Stomach (tissue), 9 donors: ENCODE results near the gene CCHCR1. TPM values are rescaled to one million over a fixed set of nuclear protein-coding genes. Genes with fewer than 3 reads are reported as not detected.
A peak's percentile ranks its signal among the peaks of the same experiment; 100 is the strongest.

Experiments used
- DNase-seq, 2 donors: peaks; one replicate each; pipeline versions ENCODE4 v3.0.0 to v3.0.0-alpha.2; 2013 to 2019
- H3K27ac ChIP-seq, 5 donors: fragments of 200-600 bp in 4 of 5; sonication (generic) in 4 of 5; one replicate each; pipeline ENCODE4 v1.5.1; 2013 to 2019; ENCODE audit warnings: mild to moderate bottlenecking in 1 of 5, moderate library complexity in 1 of 5
- H3K27me3 ChIP-seq, 3 donors: fragments of 200-600 bp; sonication (generic); one replicate each; pipeline ENCODE4 v1.5.1; 2017 to 2019; ENCODE audit warnings: mixed run types in 1 of 3
- H3K36me3 ChIP-seq, 4 donors: fragments of 200-600 bp; sonication (generic); 1 replicate in 3 of 4; 2 replicates in 1 of 4; pipeline ENCODE4 v1.5.1; 2016 to 2019
- H3K4me1 ChIP-seq, 4 donors: fragments of 200-600 bp; sonication (generic); one replicate each; pipeline ENCODE4 v1.5.1; 2016 to 2019
- H3K4me3 ChIP-seq, 4 donors: fragments of 200-600 bp; sonication (generic) in 3 of 4; one replicate each; pipeline ENCODE4 v1.5.1; 2016 to 2019; ENCODE audit warnings: mild to moderate bottlenecking in 1 of 4
- H3K9me3 ChIP-seq, 4 donors: fragments of 200-600 bp; sonication (generic); one replicate each; pipeline ENCODE4 v1.5.1; 2016 to 2019
- EP300 ChIP-seq: sonication (generic); formaldehyde crosslinking; IDR thresholded peaks from one replicate; pipeline ENCODE4 v1.6.1; 2017; ENCODE audit warnings: antibody characterized with exemption
- POLR2A ChIP-seq, 4 donors: fragments of 450-650 bp; IDR thresholded peaks; one replicate each; pipeline ENCODE4 v1.6.1; 2016; ENCODE audit warnings: antibody characterized with exemption in 4 of 4, control low read depth in 2 of 4, mild to moderate bottlenecking in 1 of 4, moderate library complexity in 1 of 4
- POLR2AphosphoS5 ChIP-seq, 3 donors: sonication (generic); formaldehyde crosslinking; IDR thresholded peaks; one replicate each; pipeline ENCODE4 v1.6.1; 2016; ENCODE audit warnings: antibody characterized with exemption in 3 of 3
- WGBS, 5 donors: extraction: QIAGEN DNeasy Blood & Tissue Kit in 3 of 5; methylation state at CpG; one replicate each; pipeline versions ENCODE4 v1.1.5 to v1.1.7; 2013 to 2018; 5-methylcytosine and 5-hydroxymethylcytosine counted together
- intact Hi-C: fragments of 100-400 bp; cut with DNase I; formaldehyde crosslinking; loops from one replicate; pipeline ENCODE4 v1.15.1; 2023; ENCODE audit warnings: low total_unique reads
- polyA plus RNA-seq, 3 donors: library from polyadenylated mRNA; stranded (reverse); fragments of 200-250 nt; gene quantifications; one replicate each; pipeline ENCODE4 v1.2.3, GENCODE V29; 2013
- total RNA-seq, 5 donors: library from RNA; depleted of rRNA; stranded (reverse); fragments of >200 nt; gene quantifications; one replicate each; pipeline versions ENCODE4 v1.1.0 to v1.2.3, GENCODE V29; 2014 to 2016
- TF ChIP-seq, protein P1 (sequence below), 7 experiments: fragments of 450-650 bp in 4 of 7; fragments of 200-600 bp in 3 of 7; sonication (generic) in 3 of 7; IDR thresholded peaks; one replicate each; pipeline ENCODE4 v1.5.1; 2016 to 2019; ENCODE audit warnings: antibody characterized with exemption in 7 of 7, control low read depth in 2 of 7, mild to moderate bottlenecking in 1 of 7
- donor health status: healthy with polysubstance abuse.
- donor health status: Bipolar disorder and iron deficiency.
- donor health status: healthy.

The CCHCR1 gene
- total and polyA plus RNA-seq, 8 donors: 9.7 to 201 (median 19.0) TPM

DNA sequence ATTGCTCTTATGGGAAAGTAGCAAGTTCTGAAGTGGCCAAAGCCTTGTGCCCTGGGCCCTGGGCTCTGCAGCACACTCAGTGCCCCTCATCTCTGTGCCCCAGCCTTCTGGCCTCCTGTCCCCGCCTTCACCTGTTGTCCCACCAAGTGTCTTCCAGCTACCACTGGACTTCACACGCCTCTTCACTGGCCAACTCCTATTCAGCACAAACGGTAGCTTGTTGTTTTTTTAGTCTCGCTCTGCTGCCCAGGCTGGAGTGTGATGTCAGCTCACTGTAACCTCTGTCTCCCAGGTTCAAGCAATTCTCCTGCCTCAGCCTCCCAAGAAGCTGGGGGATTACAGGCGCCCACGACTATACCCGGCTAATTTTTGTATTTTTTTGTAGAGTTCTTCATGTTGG, 4.8 kb downstream of the CCHCR1 start:
- WGBS, 5 donors: 87 to 96% (median 94%) methylated on average over 7 of the region's 7 CpGs
- TF ChIP-seq, protein P1, sequence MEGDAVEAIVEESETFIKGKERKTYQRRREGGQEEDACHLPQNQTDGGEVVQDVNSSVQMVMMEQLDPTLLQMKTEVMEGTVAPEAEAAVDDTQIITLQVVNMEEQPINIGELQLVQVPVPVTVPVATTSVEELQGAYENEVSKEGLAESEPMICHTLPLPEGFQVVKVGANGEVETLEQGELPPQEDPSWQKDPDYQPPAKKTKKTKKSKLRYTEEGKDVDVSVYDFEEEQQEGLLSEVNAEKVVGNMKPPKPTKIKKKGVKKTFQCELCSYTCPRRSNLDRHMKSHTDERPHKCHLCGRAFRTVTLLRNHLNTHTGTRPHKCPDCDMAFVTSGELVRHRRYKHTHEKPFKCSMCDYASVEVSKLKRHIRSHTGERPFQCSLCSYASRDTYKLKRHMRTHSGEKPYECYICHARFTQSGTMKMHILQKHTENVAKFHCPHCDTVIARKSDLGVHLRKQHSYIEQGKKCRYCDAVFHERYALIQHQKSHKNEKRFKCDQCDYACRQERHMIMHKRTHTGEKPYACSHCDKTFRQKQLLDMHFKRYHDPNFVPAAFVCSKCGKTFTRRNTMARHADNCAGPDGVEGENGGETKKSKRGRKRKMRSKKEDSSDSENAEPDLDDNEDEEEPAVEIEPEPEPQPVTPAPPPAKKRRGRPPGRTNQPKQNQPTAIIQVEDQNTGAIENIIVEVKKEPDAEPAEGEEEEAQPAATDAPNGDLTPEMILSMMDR (IDR thresholded peaks at IDR 0.05): no peak
- Histone ChIP-seq H3K4me1 (peaks cover 6 to 13% (median 11%) of the 10 kb centered on the region in 4 donors), H3K36me3 (peaks cover 10 to 64% (median 56%) of the 10 kb centered on the region in 4 donors), H3K4me3 (no peak overlapping the region), H3K9me3 (no peaks in the 10 kb centered on the region), H3K27ac (no peak overlapping the region), H3K27me3 (no peaks in the 10 kb centered on the region)
- no peak for DNase-seq
- intact Hi-C loops: no loop called here

DNA sequence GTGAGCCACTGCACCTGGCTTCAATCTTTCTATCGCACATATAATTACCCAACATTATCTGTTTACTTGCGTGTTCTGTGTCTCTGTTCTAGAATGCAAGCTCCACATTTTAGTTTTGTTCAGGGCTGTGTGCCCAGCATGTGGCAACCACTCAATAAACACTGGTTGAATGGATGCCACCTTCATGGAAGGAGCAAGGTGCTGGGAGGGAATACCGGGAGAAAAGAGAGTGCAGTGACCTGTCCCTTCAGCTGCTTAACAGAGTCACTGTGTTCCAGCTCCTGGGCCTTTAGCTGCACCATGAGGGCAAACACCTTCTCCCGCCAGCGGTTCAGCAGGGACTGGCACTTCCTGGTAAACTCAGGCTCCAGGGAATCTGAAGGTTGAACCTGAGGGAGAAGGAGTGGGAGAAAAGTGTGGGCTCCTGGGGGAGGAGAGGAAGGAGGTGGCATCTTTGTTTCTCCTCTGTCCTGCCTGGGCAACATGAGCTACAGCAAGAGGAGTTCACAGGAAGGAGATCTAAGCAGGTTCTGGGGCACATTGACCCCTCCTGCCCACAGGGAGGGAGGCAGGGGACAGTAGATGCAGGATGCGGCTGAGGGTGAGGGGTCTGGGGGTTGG, 7.7 kb downstream of the CCHCR1 start:
- TF ChIP-seq, protein P1 (IDR thresholded peaks at IDR 0.05): no peak
- peak in 2 of 3 donors; percentile 32 to 38 for TF ChIP-seq POLR2AphosphoS5 (IDR thresholded peaks at IDR 0.05)
- 42 to 78% (median 57%) methylated on average over 5 to 6 of the region's 6 CpGs for WGBS, 5 donors
- DNase-seq: peak in 1 of 2 donors; percentile 57
- Histone ChIP-seq H3K27ac (peak overlapping the region in 1 of 5 donors; percentile 20), H3K4me1 (peaks cover 0 to 16% (median 4%) of the 10 kb centered on the region in 4 donors), H3K4me3 (no peak overlapping the region), H3K9me3 (no peaks in the 10 kb centered on the region), H3K36me3 (peaks cover 10 to 63% (median 53%) of the 10 kb centered on the region in 4 donors), H3K27me3 (no peaks in the 10 kb centered on the region)
- intact Hi-C loops: no loop called here

DNA sequence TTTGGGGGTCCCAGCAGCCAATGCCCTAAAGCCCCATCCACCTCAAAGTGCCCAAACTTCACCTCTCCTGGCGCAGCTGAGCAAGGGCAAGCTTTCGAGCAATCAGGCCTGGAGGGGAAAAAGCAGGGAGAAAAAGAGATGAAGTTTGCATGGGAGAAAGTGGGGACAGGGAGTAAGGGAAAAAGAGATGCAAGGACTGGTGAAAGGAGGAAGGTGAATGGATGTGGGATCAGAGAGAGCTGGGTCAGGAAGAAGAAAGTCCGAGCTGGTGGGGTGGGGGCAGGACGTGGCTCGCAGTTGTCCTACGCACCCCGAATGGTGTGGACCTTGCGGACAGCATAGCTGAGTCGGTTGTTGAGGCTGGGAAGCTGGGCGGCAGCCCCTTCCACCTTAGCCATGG, 12.2 kb downstream of the CCHCR1 start:
- Histone ChIP-seq H3K4me1 (peaks cover 9 to 30% (median 23%) of the 10 kb centered on the region in 4 donors), H3K27me3 (no peaks in the 10 kb centered on the region), H3K4me3 (no peak overlapping the region), H3K27ac (peak overlapping the region; percentile 71 to 84 (median 82)), H3K9me3 (no peaks in the 10 kb centered on the region), H3K36me3 (peaks cover 5 to 64% (median 38%) of the 10 kb centered on the region in 4 donors)
- TF ChIP-seq POLR2AphosphoS5 (IDR thresholded peaks at IDR 0.05) (no peak), EP300 (no peak), POLR2A (IDR thresholded peaks at IDR 0.05) (no peak)
- TF ChIP-seq, protein P1 (IDR thresholded peaks at IDR 0.05): no peak
- intact Hi-C loops: no loop called here
- no peak for DNase-seq
- WGBS, 5 donors: 89 to 96% (median 90%) methylated on average over 8 to 10 of the region's 10 CpGs

DNA sequence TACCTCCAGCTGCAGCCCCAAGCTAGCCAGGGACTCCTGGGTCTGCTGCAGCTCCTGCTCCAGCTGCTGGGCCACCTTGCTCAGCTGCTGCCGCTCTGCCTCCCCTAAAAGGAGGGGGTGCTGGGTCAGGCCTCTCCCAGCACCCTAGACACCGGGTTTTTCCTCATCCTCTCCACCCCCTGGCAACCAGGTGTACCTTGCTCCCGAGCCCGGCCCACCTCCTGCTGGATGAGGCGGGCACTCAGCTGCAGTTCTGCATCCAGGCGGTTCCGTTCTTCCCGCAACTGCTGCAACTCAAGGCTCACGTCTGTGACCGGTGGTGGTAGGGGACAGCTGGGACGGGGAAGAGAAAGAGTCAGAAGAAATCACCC, 12.6 kb downstream of the CCHCR1 start:
- DNase-seq: no peak

More for the DNA sequence above, 12.6 kb downstream of the CCHCR1 start:
- WGBS, 5 donors: 39 to 70% (median 51%) methylated on average over 11 of the region's 11 CpGs; no CpG with 5 or more reads in 1 of the 5 donors
- Histone ChIP-seq H3K4me3 (no peak overlapping the region), H3K27ac (peak overlapping the region; percentile 71 to 84 (median 82)), H3K36me3 (peaks cover under 1 to 59% (median 34%) of the 10 kb centered on the region in 4 donors), H3K4me1 (peaks cover 9 to 30% (median 23%) of the 10 kb centered on the region in 4 donors), H3K9me3 (no peaks in the 10 kb centered on the region), H3K27me3 (no peaks in the 10 kb centered on the region)
- TF ChIP-seq POLR2A (IDR thresholded peaks at IDR 0.05): no peak
- TF ChIP-seq, protein P1 (IDR thresholded peaks at IDR 0.05): peak in 1 of 7 experiments; percentile 7
- intact Hi-C loops: no loop called here
